HepG2 (cell line): ENCODE data around the gene VARS1. TPM values are rescaled to one million over a fixed set of nuclear protein-coding genes. Genes with fewer than 3 reads are reported as not detected.

Experiments
- AHR ChIP-seq: IDR thresholded peaks from 2 replicates; pipeline ENCODE4 v1.6.1; 2018; ENCODE audit warnings: missing genetic modification reagents, missing compliant biosample characterization
- ARID2 ChIP-seq: sonication (generic); formaldehyde crosslinking; IDR thresholded peaks from 2 replicates; pipeline ENCODE4 v1.8.1; 2022; ENCODE audit warnings: mild to moderate bottlenecking, missing genetic modification reagents, borderline replicate concordance
- HES4 ChIP-seq: sonication (generic); formaldehyde crosslinking; IDR thresholded peaks from 2 replicates; pipeline ENCODE4 v1.9.0; 2021; ENCODE audit warnings: mild to moderate bottlenecking, missing genetic modification reagents, borderline replicate concordance
- HNF4G ChIP-seq, 2 experiments: sonication (generic) in 1 of 2; formaldehyde crosslinking in 1 of 2; IDR thresholded peaks; 2 replicates each; pipeline versions ENCODE4 v1.4.0 to v1.6.1; 2011 to 2020; ENCODE audit warnings: borderline replicate concordance in 2 of 2, low read depth in 2 of 2, mild to moderate bottlenecking in 2 of 2, low read length in 1 of 2, missing genetic modification reagents in 1 of 2, moderate library complexity in 1 of 2
- MATR3 ChIP-seq: sonication (generic); formaldehyde crosslinking; IDR thresholded peaks from 2 replicates; pipeline ENCODE4 v1.4.0; 2020; ENCODE audit warnings: missing genetic modification reagents
- MEF2D ChIP-seq: sonication (generic); formaldehyde crosslinking; IDR thresholded peaks from 2 replicates; pipeline ENCODE4 v1.5.1; 2020; ENCODE audit warnings: mild to moderate bottlenecking, missing genetic modification reagents
- MIER2 ChIP-seq: IDR thresholded peaks from 2 replicates; pipeline ENCODE4 v1.6.1; 2016; ENCODE audit warnings: missing biosample characterization, missing genetic modification reagents
- MIXL1 ChIP-seq: IDR thresholded peaks from 2 replicates; pipeline ENCODE4 v1.6.1; 2016
- NCOA5 ChIP-seq: sonication (generic); formaldehyde crosslinking; IDR thresholded peaks from 2 replicates; pipeline ENCODE4 v1.4.0; 2020; ENCODE audit warnings: missing genetic modification reagents
- NONO ChIP-seq, 2 experiments: fragments of 450-650 bp in 1 of 2; sonication (generic) in 1 of 2; formaldehyde crosslinking in 1 of 2; IDR thresholded peaks in 1 of 2; conservative IDR thresholded peaks in 1 of 2; 2 replicates each; pipeline versions ENCODE4 v1.6.1 to v1.8.0; 2017 to 2022; ENCODE audit warnings: mild to moderate bottlenecking in 1 of 2, missing genetic modification reagents in 1 of 2, moderate library complexity in 1 of 2
- PAWR ChIP-seq: sonication (generic); formaldehyde crosslinking; IDR thresholded peaks from 2 replicates; pipeline ENCODE4 v1.4.0; 2020; ENCODE audit warnings: missing genetic modification reagents, mild to moderate bottlenecking, borderline replicate concordance
- RELA ChIP-seq: sonication (generic); formaldehyde crosslinking; IDR thresholded peaks from 2 replicates; pipeline ENCODE4 v1.4.0; 2020; ENCODE audit warnings: missing genetic modification reagents
- SMARCE1 ChIP-seq: fragments of 450-650 bp; IDR thresholded peaks from 2 replicates; pipeline ENCODE4 v1.6.1; 2017; ENCODE audit warnings: borderline replicate concordance
- SNAPC4 ChIP-seq: sonication (generic); formaldehyde crosslinking; IDR thresholded peaks from 2 replicates; pipeline ENCODE4 v1.4.0; 2020; ENCODE audit warnings: mild to moderate bottlenecking, missing genetic modification reagents
- ZNF292 ChIP-seq: sonication (generic); formaldehyde crosslinking; IDR thresholded peaks from 2 replicates; pipeline ENCODE4 v1.8.1; 2022; ENCODE audit warnings: mild to moderate bottlenecking, low read depth, missing genetic modification reagents, borderline replicate concordance
- ZNF460 ChIP-seq: sonication (generic); formaldehyde crosslinking; IDR thresholded peaks from 2 replicates; pipeline ENCODE4 v1.5.1; 2020; ENCODE audit warnings: missing genetic modification reagents, mild to moderate bottlenecking, borderline replicate concordance
- ZNF501 ChIP-seq: sonication (generic); formaldehyde crosslinking; IDR thresholded peaks from 2 replicates; pipeline ENCODE4 v1.5.1; 2020; ENCODE audit warnings: mild to moderate bottlenecking, moderate library complexity, missing genetic modification reagents
- ZNF574 ChIP-seq: sonication (generic); formaldehyde crosslinking; IDR thresholded peaks from 2 replicates; pipeline ENCODE4 v1.4.0; 2020; ENCODE audit warnings: missing genetic modification reagents
- ZNF878 ChIP-seq: sonication (generic); formaldehyde crosslinking; IDR thresholded peaks from 2 replicates; pipeline ENCODE4 v1.8.1; 2023; ENCODE audit warnings: mild to moderate bottlenecking, missing genetic modification reagents, moderate library complexity
- polyA plus RNA-seq, 8 experiments: library from polyadenylated mRNA; depleted of rRNA in 3 of 8; stranded (reverse) in 7 of 8; unstranded in 1 of 8; fragments of >200 nt; fragmentation: Illumina TruSeq in 4 of 8; extraction: Trizol in 4 of 8; gene quantifications; 2 replicates each; pipeline versions ENCODE4 v1.2.1 to v1.2.3, GENCODE V29; 2011 to 2016; ENCODE audit warnings: low read depth in 4 of 8, missing spikeins in 1 of 8, mixed read lengths in 1 of 8; ENCODE audit not compliant: insufficient read depth in 1 of 8
- total RNA-seq, 5 experiments: library from RNA; depleted of rRNA; stranded (reverse); fragments of >200 nt; fragmentation: Illumina TruSeq; extraction: Trizol; gene quantifications; 2 replicates each; pipeline ENCODE4 v1.2.3, GENCODE V29; 2016; ENCODE audit warnings: low read depth in 1 of 5

VARS1 gene
- total and polyA plus RNA-seq, 2 of the 13 experiments (the other 11 are each of a cell fraction or from before 2014, with no cell fraction given), result 14.7 to 56.1 TPM

- TF ChIP-seq SNAPC4 (CRISPR knock-in tag), result no peak
- TF ChIP-seq ZNF501, result peak; percentile 45; the same call in 1 of the 2 replicates
- TF ChIP-seq ZNF574, result peak; percentile 57; the same call in 1 of the 2 replicates
- peak; percentile 56; the same call in 1 of the 2 replicates for TF ChIP-seq ZNF460 (CRISPR knock-in tag)
- TF ChIP-seq MIER2 (CRISPR knock-in tag), result peak; percentile 56; the same call in 1 of the 2 replicates
- TF ChIP-seq PAWR (CRISPR knock-in tag), result no peak
- TF ChIP-seq ZNF292 (CRISPR knock-in tag), result peak; percentile 52
- TF ChIP-seq ZNF878 (CRISPR knock-in tag), result no peak
- TF ChIP-seq MIXL1 (CRISPR knock-in tag), result peak; percentile 94
- no peak for TF ChIP-seq HES4 (CRISPR knock-in tag)
- peak; percentile 94 for TF ChIP-seq MEF2D (CRISPR knock-in tag)
- TF ChIP-seq SMARCE1, result no peak
- no peak for TF ChIP-seq NONO (IDR thresholded peaks at IDR 0.05)
- TF ChIP-seq NONO (CRISPR knock-in tag; conservative IDR thresholded peaks at IDR 0.05), result peak; percentile 93
- TF ChIP-seq NCOA5, result no peak
- no peak for TF ChIP-seq MATR3
- no peak for TF ChIP-seq AHR (CRISPR knock-in tag)
- TF ChIP-seq RELA, result no peak
- TF ChIP-seq HNF4G (IDR thresholded peaks at IDR 0.05; ENCODE audit: borderline replicate concordance, low read depth, low read length), result peak; percentile 14; the same call in 1 of the 2 replicates
- TF ChIP-seq HNF4G (CRISPR knock-in tag; IDR thresholded peaks at IDR 0.05; ENCODE audit: borderline replicate concordance, low read depth), result peak; percentile 60; the same call in 1 of the 2 replicates
- TF ChIP-seq ARID2 (CRISPR knock-in tag), result no peak
These were observed 18.4 kb downstream of the VARS1 start, which contains the start of gene VWA7 (continued) for GRCh38 chr6:31776989-31777666.
